Heart left ventricle (tissue), 13 donors: ENCODE results near the gene ATXN3.

Source experiments
- CTCF ChIP-seq, 12 donors: fragments of 200-600 bp; sonication (generic) in 4 of 12; IDR thresholded peaks; one replicate each; pipeline versions ENCODE4 v1.5.0 to v1.8.0; 2018 to 2022; ENCODE audit warnings: antibody characterized with exemption in 12 of 12, mild to moderate bottlenecking in 5 of 12
- POLR2A ChIP-seq, 2 donors: fragments of 450-650 bp; IDR thresholded peaks; one replicate each; pipeline ENCODE4 v1.6.1; 2017; ENCODE audit warnings: antibody characterized with exemption in 2 of 2, mild to moderate bottlenecking in 2 of 2, moderate library complexity in 2 of 2
- donor health status: ischemic (EF 13 %, LVEDD 7.1; RV severe dilation, severe dysfunction).
- donor health status: DM: no; HTN: yes; CAD: no.
- donor health status: DM: no; HTN: no; CAD: no.
- donor health status: ischemic (EF 25% LVEDD 6.9; RV normal size, moderate dysfunction).
- donor health status: ischemic (EF 25% LVEDD 5.7; RV mildly dilated, moderate dysfunction).
- donor health status: ischemic (EF 35%, LVEDD 5.7; RV mildly dilated, moderate dysfunction).
- donor health status: nonischemic (EF 11% LVEDD 7.7; RV severe dilation, severe dysfunction).
- donor health status: DM: yes; HTN: yes; CAD: no.
- donor health status: PGD.
- donor health status: ischemic (EF 29% LVEDD 5.4; RV normal size, mild dysfunction).
- donor health status: nonischemic (EF 23%, LVEDD 6.1; RV moderate dilation, normal function).

- TF ChIP-seq POLR2A (IDR thresholded peaks at IDR 0.05), result no peak
- TF ChIP-seq CTCF (IDR thresholded peaks at IDR 0.05), result no peak
Observed at GRCh38 chr14:92122351-92122677, 15.9 kb upstream of the ATXN3 start.
